NCI-H526 (cell line): ENCODE measurements around the gene PPIP5K1.
"Not testable (repeated sequence)": the region's sequence is repeated elsewhere in the genome, so short reads cannot be mapped to it uniquely, and the experiment has no call there.

Experiments used
- DNase-seq, 2 experiments: peaks; one replicate each; lab custom pipeline; 2025; lab: John Stamatoyannopoulos, UW

PPIP5K1 gene

DNA sequence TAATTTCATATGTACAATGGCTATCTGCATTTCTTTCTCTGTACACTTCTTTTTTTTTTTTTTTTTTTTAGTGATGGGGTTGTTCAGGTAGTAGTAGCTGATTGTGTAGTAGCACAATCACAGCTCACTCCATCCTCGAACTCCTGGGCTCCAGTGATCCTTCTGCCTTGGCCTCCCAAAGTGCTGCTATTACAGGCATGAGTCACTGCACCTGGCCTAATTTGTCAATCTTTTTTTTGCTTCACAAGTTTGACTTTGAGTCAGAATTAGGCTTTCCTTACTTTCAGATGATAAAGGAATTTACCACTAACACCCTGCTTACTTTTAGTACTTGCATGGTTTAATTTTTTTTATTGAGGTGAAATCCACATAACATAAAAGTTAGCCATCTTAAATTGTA is 44.6 kb downstream of the PPIP5K1 start:
- no peak for DNase-seq

DNA sequence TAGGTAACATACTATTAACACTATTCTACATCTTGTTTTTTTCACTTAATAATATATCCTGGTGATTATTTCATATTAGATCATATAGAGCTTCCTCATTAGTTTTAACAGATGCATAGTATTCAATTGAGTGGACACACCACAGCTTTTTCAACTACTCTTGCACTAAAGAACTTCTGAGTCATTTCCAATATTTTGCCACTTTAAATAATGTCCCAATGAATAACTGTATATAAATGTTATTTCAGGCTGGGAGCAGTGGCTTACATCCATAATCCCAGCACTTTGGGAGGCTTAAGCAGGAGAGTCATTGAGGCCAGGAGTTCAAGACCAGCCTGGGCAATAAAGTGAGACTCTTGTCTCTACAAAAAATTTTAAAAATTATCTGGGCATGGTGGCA is 45.7 kb downstream of the PPIP5K1 start:
- no peak for DNase-seq

DNA sequence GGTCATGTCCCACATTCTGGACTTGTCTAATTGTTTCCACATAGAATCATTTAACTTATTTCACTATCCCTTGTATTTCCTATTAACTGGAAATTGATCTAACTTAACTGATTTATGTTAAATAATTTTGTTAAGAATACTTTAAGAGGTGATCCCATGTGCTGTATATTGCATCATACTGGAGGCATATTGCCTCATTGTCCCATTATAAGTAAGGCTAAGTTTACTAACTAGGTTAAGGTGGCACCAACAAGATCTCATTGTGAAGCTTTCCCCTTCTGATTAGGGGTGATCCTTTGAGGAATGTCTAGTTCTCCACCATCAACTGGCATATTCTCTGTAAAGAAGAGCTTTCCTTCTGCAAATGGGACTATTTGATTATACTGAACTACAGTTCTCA is 48.2 kb downstream of the PPIP5K1 start:
- no peak for DNase-seq

DNA sequence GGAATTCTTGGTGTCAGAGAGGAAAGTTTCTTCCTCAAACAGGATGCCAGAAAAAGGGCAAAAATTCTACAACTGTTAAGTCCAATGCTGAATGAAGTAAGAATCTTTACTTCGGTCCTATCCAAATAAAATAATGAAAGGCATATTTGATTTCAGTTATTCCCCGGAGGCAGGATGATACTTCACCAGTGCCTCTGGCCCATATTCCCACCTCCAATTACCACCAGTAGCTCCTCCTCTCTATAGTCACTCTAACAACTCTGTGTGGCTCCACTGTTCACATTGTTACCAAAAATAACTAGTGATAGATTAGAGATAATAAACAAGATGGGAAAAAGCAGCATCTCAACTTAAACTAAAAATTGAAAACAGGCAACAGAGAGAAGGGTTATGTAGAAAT is 51.9 kb downstream of the PPIP5K1 start:
- no peak for DNase-seq

DNA sequence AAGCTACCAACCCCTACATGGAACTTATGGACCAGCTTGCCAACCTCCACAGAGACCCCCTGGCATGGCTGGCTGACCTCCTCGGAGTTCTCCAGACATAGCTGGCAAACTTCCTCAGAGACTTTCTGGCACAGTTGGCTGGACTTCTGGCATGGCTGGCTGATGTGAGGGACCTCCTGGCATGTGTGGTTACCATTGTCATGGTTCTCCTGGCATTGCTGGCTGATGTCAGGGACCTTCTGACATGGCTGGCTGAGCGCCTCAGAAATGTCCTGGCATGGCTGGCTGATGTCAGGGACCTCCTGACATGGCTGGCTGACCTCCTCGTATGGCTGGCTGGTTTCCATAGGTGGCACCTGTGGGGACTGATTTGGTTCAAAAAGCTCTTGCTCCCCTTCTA is 55.1 kb downstream of the PPIP5K1 start:
- no peak for DNase-seq

DNA sequence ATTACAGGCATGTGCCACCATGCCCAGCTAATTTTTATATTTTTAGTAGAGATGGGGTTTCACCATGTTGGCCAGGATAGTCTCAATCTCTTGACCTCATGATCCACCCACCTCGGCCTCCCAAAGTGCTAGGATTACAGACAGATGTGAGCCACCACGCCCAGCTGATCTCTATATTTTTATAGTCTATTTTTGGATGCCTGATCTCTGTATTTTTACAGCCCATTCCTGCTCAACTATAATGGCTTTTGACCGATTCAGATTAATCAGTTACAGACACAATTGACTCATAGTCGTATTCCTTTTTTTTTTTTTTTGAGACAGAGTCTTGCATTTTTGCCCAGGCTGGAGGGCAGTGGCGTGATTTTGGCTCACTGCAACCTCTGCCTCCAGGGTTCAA is 57.2 kb downstream of the PPIP5K1 start:
- not testable (repeated sequence) for DNase-seq

DNA sequence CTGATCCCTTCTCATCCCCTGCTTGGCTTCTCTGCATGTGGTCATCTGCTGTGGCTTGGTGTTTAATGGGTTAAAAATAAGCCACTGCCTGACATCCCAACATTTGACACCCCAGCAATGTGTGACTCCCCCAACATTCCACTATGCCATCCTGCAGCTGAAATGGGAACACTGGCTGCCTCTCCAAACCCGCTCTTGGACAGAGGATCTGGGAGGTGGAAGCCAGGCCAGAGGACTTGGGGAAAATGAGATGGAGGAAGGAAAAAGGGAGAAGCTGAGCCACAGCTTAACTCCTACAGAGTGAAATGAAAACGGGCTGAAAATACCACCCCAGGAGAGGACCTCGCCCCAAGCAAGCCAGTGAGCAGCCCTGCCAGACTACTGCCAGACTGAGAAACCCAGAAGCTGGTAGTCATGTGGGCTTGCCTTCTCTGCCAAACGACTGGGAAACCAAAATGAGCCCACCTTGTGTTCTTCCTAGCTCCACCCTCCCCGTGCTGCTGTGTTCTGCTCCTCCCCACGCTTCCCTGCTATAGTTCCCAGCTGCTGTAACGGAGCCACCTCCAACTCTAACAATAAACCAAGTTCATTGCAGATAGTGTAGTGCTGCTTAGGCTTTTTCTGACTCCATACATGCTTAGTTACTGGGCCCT is 58.9 kb downstream of the PPIP5K1 start:
- peak in 1 of 2 experiments; percentile 6 for DNase-seq

DNA sequence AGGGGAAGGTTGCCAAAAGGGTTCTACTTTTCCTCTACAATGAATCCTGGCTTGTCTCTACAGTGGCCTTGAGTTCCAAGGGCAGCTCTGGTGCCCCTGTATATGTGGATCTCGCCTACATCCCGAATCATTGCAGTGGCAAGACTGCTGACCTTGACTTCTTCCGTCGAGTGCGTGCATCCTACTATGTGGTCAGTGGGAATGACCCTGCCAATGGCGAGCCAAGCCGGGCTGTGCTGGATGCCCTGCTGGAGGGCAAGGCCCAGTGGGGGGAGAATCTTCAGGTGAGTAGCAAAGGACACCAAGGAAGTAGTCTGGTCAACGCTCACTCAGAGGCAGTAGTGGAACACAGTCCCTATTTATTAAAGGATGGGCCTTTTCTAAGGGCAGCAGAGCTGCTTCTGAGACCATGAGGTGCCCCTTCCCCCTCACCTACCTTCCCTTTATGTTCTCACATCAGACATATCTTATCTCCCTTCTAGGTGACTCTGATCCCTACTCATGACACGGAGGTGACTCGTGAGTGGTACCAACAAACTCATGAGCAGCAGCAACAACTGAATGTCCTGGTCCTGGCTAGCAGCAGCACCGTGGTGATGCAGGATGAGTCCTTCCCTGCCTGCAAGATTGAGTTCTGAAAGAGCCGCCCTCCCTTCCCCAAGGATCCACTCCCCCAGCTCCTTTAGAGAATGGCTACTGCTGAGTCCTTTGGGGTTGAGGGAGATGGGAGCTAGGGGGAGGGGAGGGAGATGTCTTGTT is 60.2 kb downstream of the PPIP5K1 start:
- no peak for DNase-seq

DNA sequence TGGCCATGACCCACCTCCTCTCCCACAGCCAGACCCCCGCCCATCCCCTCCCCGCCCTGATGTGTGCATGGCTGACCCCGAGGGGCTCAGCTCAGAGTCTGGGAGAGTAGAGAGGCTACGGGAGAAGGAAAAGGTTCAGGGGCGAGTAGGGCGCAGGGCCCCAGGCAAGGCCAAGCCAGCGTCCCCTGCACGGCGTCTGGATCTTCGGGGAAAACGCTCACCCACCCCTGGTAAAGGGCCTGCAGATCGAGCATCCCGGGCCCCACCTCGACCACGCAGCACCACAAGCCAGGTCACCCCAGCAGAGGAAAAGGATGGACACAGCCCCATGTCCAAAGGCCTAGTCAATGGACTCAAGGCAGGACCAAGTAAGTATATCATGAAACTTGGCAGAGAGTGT is 60.9 kb downstream of the PPIP5K1 start:
- no peak for DNase-seq

DNA sequence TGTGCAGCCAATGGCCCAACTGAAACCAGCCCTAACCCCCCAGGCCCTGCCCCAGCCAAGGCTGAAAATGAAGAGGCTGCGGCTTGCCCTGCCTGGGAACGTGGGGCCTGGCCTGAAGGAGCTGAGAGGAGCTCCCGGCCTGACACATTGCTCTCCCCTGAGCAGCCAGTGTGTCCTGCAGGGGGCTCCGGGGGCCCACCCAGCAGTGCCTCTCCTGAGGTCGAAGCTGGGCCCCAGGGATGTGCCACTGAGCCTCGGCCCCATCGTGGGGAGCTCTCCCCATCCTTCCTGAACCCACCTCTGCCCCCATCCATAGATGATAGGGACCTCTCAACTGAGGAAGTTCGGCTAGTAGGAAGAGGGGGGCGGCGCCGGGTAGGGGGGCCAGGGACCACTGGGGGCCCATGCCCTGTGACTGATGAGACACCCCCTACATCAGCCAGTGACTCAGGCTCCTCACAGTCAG is 61.4 kb downstream of the PPIP5K1 start:
- DNase-seq, result no peak

DNA sequence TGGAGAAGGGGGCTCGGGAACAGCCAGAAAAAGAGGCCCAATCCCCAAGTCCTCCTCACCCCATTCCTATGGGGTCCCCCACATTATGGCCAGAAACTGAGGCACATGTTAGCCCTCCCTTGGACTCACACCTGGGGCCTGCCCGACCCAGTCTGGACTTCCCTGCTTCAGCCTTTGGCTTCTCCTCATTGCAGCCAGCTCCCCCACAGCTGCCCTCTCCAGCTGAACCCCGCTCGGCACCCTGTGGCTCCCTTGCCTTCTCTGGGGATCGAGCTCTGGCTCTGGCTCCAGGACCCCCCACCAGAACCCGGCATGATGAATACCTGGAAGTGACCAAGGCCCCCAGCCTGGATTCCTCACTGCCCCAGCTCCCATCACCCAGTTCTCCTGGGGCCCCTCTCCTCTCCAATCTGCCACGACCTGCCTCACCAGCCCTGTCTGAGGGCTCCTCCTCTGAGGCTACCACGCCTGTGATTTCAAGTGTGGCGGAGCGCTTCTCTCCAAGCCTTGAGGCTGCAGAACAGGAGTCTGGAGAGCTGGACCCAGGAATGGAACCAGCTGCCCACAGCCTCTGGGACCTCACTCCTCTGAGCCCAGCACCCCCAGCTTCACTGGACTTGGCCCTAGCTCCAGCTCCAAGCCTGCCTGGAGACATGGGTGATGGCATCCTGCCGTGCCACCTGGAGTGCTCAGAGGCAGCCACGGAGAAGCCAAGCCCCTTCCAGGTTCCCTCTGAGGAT is 62.0 kb downstream of the PPIP5K1 start:
- DNase-seq, result no peak

DNA sequence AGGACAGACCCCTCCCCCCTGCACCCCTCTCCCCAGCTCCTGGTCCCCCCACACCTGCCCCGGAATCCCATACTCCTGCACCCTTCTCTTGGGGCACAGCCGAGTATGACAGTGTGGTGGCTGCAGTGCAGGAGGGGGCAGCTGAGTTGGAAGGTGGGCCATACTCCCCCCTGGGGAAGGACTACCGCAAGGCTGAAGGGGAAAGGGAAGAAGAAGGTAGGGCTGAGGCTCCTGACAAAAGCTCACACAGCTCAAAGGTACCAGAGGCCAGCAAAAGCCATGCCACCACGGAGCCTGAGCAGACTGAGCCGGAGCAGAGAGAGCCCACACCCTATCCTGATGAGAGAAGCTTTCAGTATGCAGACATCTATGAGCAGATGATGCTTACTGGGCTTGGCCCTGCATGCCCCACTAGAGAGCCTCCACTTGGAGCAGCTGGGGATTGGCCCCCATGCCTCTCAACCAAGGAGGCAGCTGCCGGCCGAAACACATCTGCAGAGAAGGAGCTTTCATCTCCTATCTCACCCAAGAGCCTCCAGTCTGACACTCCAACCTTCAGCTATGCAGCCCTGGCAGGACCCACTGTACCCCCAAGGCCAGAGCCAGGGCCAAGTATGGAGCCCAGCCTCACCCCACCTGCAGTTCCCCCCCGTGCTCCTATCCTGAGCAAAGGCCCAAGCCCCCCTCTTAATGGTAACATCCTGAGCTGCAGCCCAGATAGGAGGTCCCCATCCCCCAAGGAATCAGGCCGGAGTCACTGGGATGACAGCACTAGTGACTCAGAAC is 62.8 kb downstream of the PPIP5K1 start:
- no peak for DNase-seq

DNA sequence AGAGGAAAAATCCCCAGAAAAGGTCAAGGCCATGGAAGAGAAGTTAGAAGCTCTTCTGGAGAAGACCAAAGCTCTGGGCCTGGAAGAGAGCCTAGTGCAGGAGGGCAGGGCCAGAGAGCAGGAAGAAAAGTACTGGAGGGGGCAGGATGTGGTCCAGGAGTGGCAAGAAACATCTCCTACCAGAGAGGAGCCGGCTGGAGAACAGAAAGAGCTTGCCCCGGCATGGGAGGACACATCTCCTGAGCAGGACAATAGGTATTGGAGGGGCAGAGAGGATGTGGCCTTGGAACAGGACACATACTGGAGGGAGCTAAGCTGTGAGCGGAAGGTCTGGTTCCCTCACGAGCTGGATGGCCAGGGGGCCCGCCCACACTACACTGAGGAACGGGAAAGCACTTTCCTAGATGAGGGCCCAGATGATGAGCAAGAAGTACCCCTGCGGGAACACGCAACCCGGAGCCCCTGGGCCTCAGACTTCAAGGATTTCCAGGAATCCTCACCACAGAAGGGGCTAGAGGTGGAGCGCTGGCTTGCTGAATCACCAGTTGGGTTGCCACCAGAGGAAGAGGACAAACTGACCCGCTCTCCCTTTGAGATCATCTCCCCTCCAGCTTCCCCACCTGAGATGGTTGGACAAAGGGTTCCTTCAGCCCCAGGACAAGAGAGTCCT is 63.6 kb downstream of the PPIP5K1 start:
- DNase-seq, result no peak

DNA sequence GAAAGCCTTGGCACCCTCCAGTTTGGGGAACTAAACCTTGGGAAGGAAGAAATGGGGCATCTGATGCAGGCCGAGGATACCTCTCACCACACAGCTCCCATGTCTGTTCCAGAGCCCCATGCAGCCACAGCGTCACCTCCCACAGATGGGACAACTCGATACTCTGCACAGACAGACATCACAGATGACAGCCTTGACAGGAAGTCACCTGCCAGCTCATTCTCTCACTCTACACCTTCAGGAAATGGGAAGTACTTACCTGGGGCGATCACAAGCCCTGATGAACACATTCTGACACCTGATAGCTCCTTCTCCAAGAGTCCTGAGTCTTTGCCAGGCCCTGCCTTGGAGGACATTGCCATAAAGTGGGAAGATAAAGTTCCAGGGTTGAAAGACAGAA is 64.9 kb downstream of the PPIP5K1 start:
- DNase-seq, result no peak

DNA sequence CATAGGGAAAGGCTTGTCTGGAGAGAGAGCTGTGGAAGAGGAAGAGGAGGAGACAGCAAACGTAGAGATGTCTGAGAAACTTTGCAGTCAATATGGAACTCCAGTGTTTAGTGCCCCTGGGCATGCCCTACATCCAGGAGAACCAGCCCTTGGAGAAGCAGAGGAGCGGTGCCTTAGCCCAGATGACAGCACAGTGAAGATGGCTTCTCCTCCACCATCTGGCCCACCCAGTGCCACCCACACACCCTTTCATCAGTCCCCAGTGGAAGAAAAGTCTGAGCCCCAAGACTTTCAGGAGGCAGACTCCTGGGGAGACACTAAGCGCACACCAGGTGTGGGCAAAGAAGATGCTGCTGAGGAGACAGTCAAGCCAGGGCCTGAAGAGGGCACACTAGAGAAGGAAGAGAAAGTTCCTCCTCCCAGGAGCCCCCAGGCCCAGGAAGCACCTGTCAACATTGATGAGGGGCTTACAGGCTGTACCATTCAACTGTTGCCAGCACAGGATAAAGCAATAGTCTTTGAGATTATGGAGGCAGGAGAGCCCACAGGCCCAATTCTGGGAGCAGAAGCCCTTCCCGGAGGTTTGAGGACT is 65.7 kb downstream of the PPIP5K1 start:
- no peak for DNase-seq

DNA sequence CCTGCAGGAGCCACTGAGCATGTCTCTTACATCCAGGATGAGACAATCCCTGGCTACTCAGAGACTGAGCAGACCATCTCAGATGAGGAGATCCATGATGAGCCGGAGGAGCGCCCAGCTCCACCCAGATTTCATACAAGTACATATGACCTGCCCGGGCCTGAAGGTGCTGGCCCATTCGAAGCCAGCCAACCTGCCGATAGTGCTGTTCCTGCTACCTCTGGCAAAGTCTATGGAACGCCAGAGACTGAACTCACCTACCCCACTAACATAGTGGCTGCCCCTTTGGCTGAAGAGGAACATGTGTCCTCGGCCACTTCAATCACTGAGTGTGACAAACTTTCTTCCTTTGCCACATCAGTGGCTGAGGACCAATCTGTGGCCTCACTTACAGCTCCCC is 66.4 kb downstream of the PPIP5K1 start:
- no peak for DNase-seq

DNA sequence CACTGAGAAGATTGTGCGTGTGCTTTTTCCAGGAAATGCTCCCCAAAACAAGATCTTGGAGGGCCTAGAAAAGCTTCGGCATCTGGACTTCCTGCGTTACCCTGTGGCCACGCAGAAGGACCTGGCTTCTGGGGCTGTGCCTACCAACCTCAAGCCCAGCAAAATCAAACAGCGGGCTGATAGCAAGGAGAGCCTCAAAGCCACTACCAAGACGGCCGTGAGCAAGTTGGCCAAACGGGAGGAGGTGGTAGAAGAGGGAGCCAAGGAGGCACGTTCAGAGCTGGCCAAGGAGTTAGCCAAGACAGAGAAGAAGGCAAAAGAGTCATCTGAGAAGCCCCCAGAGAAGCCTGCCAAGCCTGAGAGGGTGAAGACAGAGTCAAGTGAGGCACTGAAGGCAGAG is 67.8 kb downstream of the PPIP5K1 start:
- DNase-seq, result no peak

DNA sequence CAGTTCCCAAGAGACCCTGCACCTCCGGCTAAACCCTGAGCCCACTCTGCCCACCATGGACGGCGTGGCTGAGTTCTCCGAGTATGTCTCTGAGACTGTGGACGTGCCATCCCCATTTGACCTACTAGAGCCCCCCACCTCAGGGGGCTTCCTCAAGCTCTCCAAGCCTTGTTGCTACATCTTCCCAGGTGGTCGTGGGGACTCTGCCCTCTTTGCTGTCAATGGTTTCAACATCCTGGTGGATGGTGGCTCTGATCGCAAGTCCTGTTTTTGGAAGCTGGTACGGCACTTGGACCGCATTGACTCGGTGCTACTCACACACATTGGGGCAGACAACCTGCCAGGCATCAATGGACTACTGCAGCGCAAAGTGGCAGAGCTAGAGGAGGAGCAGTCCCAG is 68.6 kb downstream of the PPIP5K1 start:
- DNase-seq, result no peak

DNA sequence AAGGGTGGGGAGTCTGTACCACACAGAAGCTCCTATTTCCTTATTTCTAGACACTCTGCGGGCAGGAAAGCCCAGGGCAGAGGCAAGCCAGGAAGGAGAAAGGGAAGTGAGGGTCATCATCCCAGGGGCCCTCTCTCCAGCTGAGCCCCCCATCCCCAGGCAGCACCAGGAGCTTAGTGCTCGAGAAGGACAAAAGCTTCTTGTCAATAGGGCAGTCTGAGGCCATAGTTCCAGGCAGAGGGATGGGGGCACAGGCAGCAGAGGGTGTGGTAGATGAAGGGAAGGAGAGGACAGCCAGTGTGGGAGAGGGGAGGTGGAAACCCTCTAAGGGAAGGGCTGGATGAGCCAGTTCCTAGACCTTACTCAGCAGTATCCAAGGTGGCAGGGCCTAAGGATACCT is 69.9 kb downstream of the PPIP5K1 start:
- DNase-seq, result no peak

DNA sequence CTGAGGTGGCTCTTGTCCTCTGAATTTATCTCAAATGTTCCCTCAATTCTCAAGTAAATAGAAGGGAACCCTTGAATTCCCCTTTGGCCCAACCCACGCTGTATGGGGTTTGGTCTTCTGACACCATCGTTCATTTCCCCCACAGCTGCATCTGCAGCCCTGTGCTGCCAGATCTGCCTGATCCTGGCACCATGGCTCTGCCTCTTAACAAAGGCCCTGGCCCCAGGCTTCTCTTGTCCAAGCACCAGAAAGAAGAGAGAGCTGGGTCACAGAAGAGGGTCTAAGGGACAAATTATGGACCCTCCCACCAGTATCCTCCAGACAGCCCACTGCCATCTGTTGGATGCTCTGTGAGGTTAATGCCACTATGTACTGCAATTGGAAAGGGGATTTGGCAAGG is 70.8 kb downstream of the PPIP5K1 start:
- DNase-seq, result no peak

DNA sequence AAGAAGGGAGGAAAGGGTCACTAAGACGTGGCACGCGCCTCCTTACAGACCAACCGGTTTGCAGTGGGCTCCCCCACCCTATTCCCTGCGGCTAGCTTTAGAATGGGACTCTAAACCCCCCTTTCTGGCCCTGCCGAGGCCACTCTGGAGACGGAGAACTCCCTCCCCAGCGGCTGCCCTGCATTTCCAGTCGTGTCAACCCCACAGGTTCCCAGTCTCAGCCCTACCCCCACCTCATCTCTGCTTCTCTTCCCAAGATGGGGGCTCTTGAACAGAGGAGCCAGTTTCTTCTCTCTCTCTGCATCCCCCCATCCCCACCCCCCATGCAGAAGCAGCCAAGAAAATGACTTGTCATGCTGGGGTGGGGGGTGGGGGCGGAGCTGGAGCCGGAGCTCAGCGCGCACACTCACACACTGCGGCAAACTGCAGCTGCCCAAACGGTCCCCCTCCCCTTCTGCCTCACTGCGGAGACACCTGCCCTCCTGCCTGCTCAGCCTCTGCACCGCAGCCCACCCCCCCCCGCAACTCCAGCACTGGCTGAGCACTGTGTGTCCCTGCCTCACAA is 71.7 kb downstream of the PPIP5K1 start:
- DNase-seq, result peak; percentile 20 to 74
